Neural progenitor cell (in vitro differentiated cells): ENCODE data around the gene SKA3.
"Not testable (repeated sequence)": the region's sequence is repeated elsewhere in the genome, so short reads cannot be mapped to it uniquely, and the experiment has no call there.

ENCODE experiments used
- CTCF ChIP-seq: fragments of 200-600 bp; sonication (generic); IDR thresholded peaks from 2 replicates; pipeline ENCODE4 v1.5.1; 2017; ENCODE audit warnings: antibody characterized with exemption, mild to moderate bottlenecking
- EZH2 ChIP-seq: fragments of 200-600 bp; sonication (generic); IDR thresholded peaks from 2 replicates; pipeline ENCODE4 v1.6.1; 2017; ENCODE audit warnings: antibody characterized with exemption, mild to moderate bottlenecking, moderate library complexity

GRCh38 chr13:21165606-21166005, 10.7 kb downstream of the SKA3 start:
- not testable (repeated sequence) for TF ChIP-seq CTCF, EZH2
